HG03139 (cell line): ENCODE results near the gene KRTAP10-2.
"Not testable (repeated sequence)": the region's sequence is repeated elsewhere in the genome, so short reads cannot be mapped to it uniquely, and the experiment has no call there.

Experiments
- ATAC-seq: cut with Tn5 transposase; IDR thresholded peaks from one replicate; pipeline ENCODE4 v1.9.1; 2021; ENCODE audit not compliant: unreplicated experiment

KRTAP10-2 gene

GRCh38 chr21:44503006-44503889 lies 48.1 kb downstream of the KRTAP10-2 start:
- not testable (repeated sequence) for ATAC-seq

GRCh38 chr21:44502171-44502958 lies 48.9 kb downstream of the KRTAP10-2 start:
- ATAC-seq, result no peak
